GM19452 (cell line): ENCODE results near the gene LETMD1.

ENCODE experiments used
- ATAC-seq: cut with Tn5 transposase; IDR thresholded peaks from one replicate; pipeline ENCODE4 v1.9.1; 2021; ENCODE audit not compliant: unreplicated experiment

Gene LETMD1

GRCh38 chr12:51025836-51026638, 22.1 kb upstream of the LETMD1 start, which contains the start of gene SLC11A2:
Gene SLC11A2, minus strand, starts transcription at chr12:51026384. Its CDS starts 15,656 bp downstream, at chr12:51010728.
- peak; percentile 88 for ATAC-seq

GRCh38 chr12:51027342-51027835, 20.7 kb upstream of the LETMD1 start:
- no peak for ATAC-seq

GRCh38 chr12:51028126-51028812, 19.9 kb upstream of the LETMD1 start:
- ATAC-seq: no peak

- no peak for ATAC-seq
Observed at GRCh38 chr12:51028813-51029150, 19.3 kb upstream of the LETMD1 start.

- no peak for ATAC-seq
Observed at GRCh38 chr12:51033048-51033447, 15.1 kb upstream of the LETMD1 start.

GRCh38 chr12:51033457-51034089, 14.6 kb upstream of the LETMD1 start:
- ATAC-seq: no peak

GRCh38 chr12:51036279-51036678, 11.8 kb upstream of the LETMD1 start:
- ATAC-seq: no peak

- no peak for ATAC-seq
Observed at GRCh38 chr12:51048661-51049251, 629 bp downstream of the LETMD1 start.

GRCh38 chr12:51049525-51049924, 1.4 kb downstream of the LETMD1 start:
- no peak for ATAC-seq

GRCh38 chr12:51051787-51052186, 3.7 kb downstream of the LETMD1 start:
- ATAC-seq: no peak

GRCh38 chr12:51055060-51055459, 6.9 kb downstream of the LETMD1 start:
- no peak for ATAC-seq

- no peak for ATAC-seq
Observed at GRCh38 chr12:51056242-51056641, 8.1 kb downstream of the LETMD1 start.

- no peak for ATAC-seq
Observed at GRCh38 chr12:51059086-51059485, 11.0 kb downstream of the LETMD1 start.

GRCh38 chr12:51062631-51063397, 14.7 kb downstream of the LETMD1 start:
- no peak for ATAC-seq

- no peak for ATAC-seq
Observed at GRCh38 chr12:51065530-51065929, 17.4 kb downstream of the LETMD1 start.

GRCh38 chr12:51067229-51067628, 19.1 kb downstream of the LETMD1 start:
- no peak for ATAC-seq

GRCh38 chr12:51067771-51068170, 19.6 kb downstream of the LETMD1 start:
- no peak for ATAC-seq

- ATAC-seq: no peak
Observed at GRCh38 chr12:51070004-51070403, 21.9 kb downstream of the LETMD1 start.

- ATAC-seq: no peak
Observed at GRCh38 chr12:51071663-51072062, 23.5 kb downstream of the LETMD1 start.

- ATAC-seq: no peak
Observed at GRCh38 chr12:51075390-51075789, 27.3 kb downstream of the LETMD1 start.
